Left ventricle myocardium inferior (tissue), 1 donor: ENCODE results near the gene CDH4. TPM values are rescaled to one million over a fixed set of nuclear protein-coding genes. Genes with fewer than 3 reads are reported as not detected.

Experiments
- DNase-seq: peaks from one replicate; pipeline ENCODE4 v3.0.0-alpha.2; 2020
- H3K27ac ChIP-seq: fragments of 200-600 bp; replicated peaks from 2 replicates; pipeline ENCODE4 v1.8.0; 2021
- H3K27me3 ChIP-seq: fragments of 200-600 bp; 2 replicates; pipeline ENCODE4 v1.8.0; 2021; ENCODE audit warnings: low read depth
- H3K36me3 ChIP-seq: fragments of 200-600 bp; 2 replicates; pipeline ENCODE4 v1.8.0; 2021
- H3K4me1 ChIP-seq: fragments of 200-600 bp; 2 replicates; pipeline ENCODE4 v1.8.0; 2021
- H3K4me3 ChIP-seq: fragments of 200-600 bp; 2 replicates; pipeline ENCODE4 v1.8.0; 2021; ENCODE audit warnings: mild to moderate bottlenecking, moderate library complexity
- H3K9me3 ChIP-seq: fragments of 200-600 bp; replicated peaks from 2 replicates; pipeline ENCODE4 v1.8.0; 2021
- CTCF ChIP-seq: fragments of 200-600 bp; IDR thresholded peaks from 2 replicates; pipeline ENCODE4 v1.8.0; 2021; ENCODE audit warnings: antibody characterized with exemption, mild to moderate bottlenecking, borderline replicate concordance
- intact Hi-C: fragments of 100-400 bp; cut with micrococcal nuclease; formaldehyde crosslinking; loops from one replicate; pipeline ENCODE4 v1.11.0; 2022
- total RNA-seq: library from RNA; stranded (reverse); fragmentation: NEBNext Ultra II Directional; extraction: Animal tissue kit (Norgen Biotek cat#: 25700); gene quantifications from one replicate; pipeline ENCODE4 v1.2.1, GENCODE V29; 2021
- donor health status: DM: no; HTN: yes; CAD: no; lungs with severe emphysema.

The CDH4 gene
- total RNA-seq, 1 donor from 2014 or later: 0.05 TPM

GRCh38 chr20:61883857-61884393 lies 631.9 kb downstream of the CDH4 start:
- Histone ChIP-seq H3K4me3 (no peak overlapping the region), H3K27me3 (peaks cover 90% of the 10 kb centered on the region), H3K36me3 (no peaks in the 10 kb centered on the region), H3K4me1 (no peaks in the 10 kb centered on the region), H3K9me3 (no peaks in the 10 kb centered on the region), H3K27ac (no peak overlapping the region)
- intact Hi-C loops: no loop called here
- DNase-seq: no peak
- no peak for TF ChIP-seq CTCF

- intact Hi-C loops: no loop called here
- TF ChIP-seq CTCF: no peak
- Histone ChIP-seq H3K27ac (no peak overlapping the region), H3K36me3 (no peaks in the 10 kb centered on the region), H3K9me3 (no peaks in the 10 kb centered on the region), H3K4me3 (no peak overlapping the region), H3K27me3 (peaks cover 85% of the 10 kb centered on the region), H3K4me1 (no peaks in the 10 kb centered on the region)
- DNase-seq: no peak
Observed at GRCh38 chr20:61884571-61885389, 632.7 kb downstream of the CDH4 start.

- H3K4me1 ChIP-seq: no peaks in the 10 kb centered on the region
- no peak overlapping the region for H3K27ac ChIP-seq
- no peak for TF ChIP-seq CTCF
- H3K4me3 ChIP-seq: no peak overlapping the region
- no peak for DNase-seq
- H3K27me3 ChIP-seq: peaks cover 79% of the 10 kb centered on the region
- no peaks in the 10 kb centered on the region for H3K36me3 ChIP-seq
- intact Hi-C loops: no loop called here
- no peaks in the 10 kb centered on the region for H3K9me3 ChIP-seq
Observed at GRCh38 chr20:61885759-61886715, 634.0 kb downstream of the CDH4 start.

- Histone ChIP-seq H3K4me1 (no peaks in the 10 kb centered on the region), H3K9me3 (no peaks in the 10 kb centered on the region), H3K36me3 (no peaks in the 10 kb centered on the region), H3K27ac (no peak overlapping the region), H3K4me3 (no peak overlapping the region), H3K27me3 (peaks cover 79% of the 10 kb centered on the region)
- intact Hi-C loops: no loop called here
- DNase-seq: no peak
- peak; percentile 73 for TF ChIP-seq CTCF
Observed at GRCh38 chr20:61886721-61887595, 634.9 kb downstream of the CDH4 start.
